ENCODE results near the gene ORC3.
"Not testable (repeated sequence)": the region's sequence is repeated elsewhere in the genome, so short reads cannot be mapped to it uniquely, and the experiment has no call there.

The ORC3 gene

GRCh38 chr6:87590990-87591389 lies 1.1 kb downstream of the ORC3 start:
- FAIRE-seq = no peak
- no peak for DNase-seq (ENCODE audit: low spot score)

GRCh38 chr6:87600576-87600975 lies 10.6 kb downstream of the ORC3 start:
- FAIRE-seq = no peak
- DNase-seq (ENCODE audit: low spot score) = no peak

- DNase-seq (ENCODE audit: low spot score) (no peak), FAIRE-seq (no peak)
Observed at GRCh38 chr6:87606199-87606598, 16.3 kb downstream of the ORC3 start.

GRCh38 chr6:87608802-87609201 lies 18.9 kb downstream of the ORC3 start:
- FAIRE-seq = no peak

GRCh38 chr6:87613018-87613417 lies 23.1 kb downstream of the ORC3 start:
- not testable (repeated sequence) for FAIRE-seq; DNase-seq (ENCODE audit: low spot score)

More at GRCh38 chr6:87608802-87609201, 18.9 kb downstream of the ORC3 start:
- DNase-seq (ENCODE audit: low spot score) = no peak

- DNase-seq (ENCODE audit: low spot score) (no peak), FAIRE-seq (no peak)
Observed at GRCh38 chr6:87617405-87617804, 27.5 kb downstream of the ORC3 start.

GRCh38 chr6:87618531-87618930 lies 28.6 kb downstream of the ORC3 start:
- DNase-seq (ENCODE audit: low spot score) (no peak), FAIRE-seq (no peak)

GRCh38 chr6:87623248-87623647 lies 33.3 kb downstream of the ORC3 start:
- FAIRE-seq (no peak), DNase-seq (ENCODE audit: low spot score) (no peak)

- FAIRE-seq = no peak
- no peak for DNase-seq (ENCODE audit: low spot score)
Observed at GRCh38 chr6:87628424-87628823, 38.5 kb downstream of the ORC3 start.

- FAIRE-seq (no peak), DNase-seq (ENCODE audit: low spot score) (no peak)
Observed at GRCh38 chr6:87628881-87629280, 38.9 kb downstream of the ORC3 start.

- DNase-seq (ENCODE audit: low spot score) (no peak), FAIRE-seq (no peak)
Observed at GRCh38 chr6:87630746-87631145, 40.8 kb downstream of the ORC3 start.

- no peak for DNase-seq (ENCODE audit: low spot score)
- no peak for FAIRE-seq
Observed at GRCh38 chr6:87633851-87634250, 43.9 kb downstream of the ORC3 start.

GRCh38 chr6:87636315-87636714 lies 46.4 kb downstream of the ORC3 start:
- FAIRE-seq = no peak

GRCh38 chr6:87637106-87637505 lies 47.2 kb downstream of the ORC3 start:
- DNase-seq (ENCODE audit: low spot score) = no peak

More at GRCh38 chr6:87636315-87636714, 46.4 kb downstream of the ORC3 start:
- no peak for DNase-seq (ENCODE audit: low spot score)

GRCh38 chr6:87639373-87639772 lies 49.4 kb downstream of the ORC3 start:
- no peak for FAIRE-seq
- DNase-seq (ENCODE audit: low spot score) = no peak

More at GRCh38 chr6:87637106-87637505, 47.2 kb downstream of the ORC3 start:
- FAIRE-seq = no peak

GRCh38 chr6:87641065-87641692 lies 51.2 kb downstream of the ORC3 start:
- FAIRE-seq = no peak
- DNase-seq (ENCODE audit: low spot score) = no peak

- FAIRE-seq = no peak
- DNase-seq (ENCODE audit: low spot score) = no peak
Observed at GRCh38 chr6:87645080-87645479, 55.1 kb downstream of the ORC3 start.

GRCh38 chr6:87653074-87653962 lies 63.4 kb downstream of the ORC3 start:
- no peak for DNase-seq (ENCODE audit: low spot score)
- FAIRE-seq = no peak

- DNase-seq (ENCODE audit: low spot score) (no peak), FAIRE-seq (no peak)
Observed at GRCh38 chr6:87654122-87654521, 64.2 kb downstream of the ORC3 start.

- FAIRE-seq (no peak), DNase-seq (ENCODE audit: low spot score) (no peak)
Observed at GRCh38 chr6:87654875-87655454, 65.0 kb downstream of the ORC3 start.

GRCh38 chr6:87655824-87656223 lies 65.9 kb downstream of the ORC3 start:
- FAIRE-seq = no peak
- no peak for DNase-seq (ENCODE audit: low spot score)

- no peak for DNase-seq (ENCODE audit: low spot score)
- FAIRE-seq = no peak
Observed at GRCh38 chr6:87656857-87657256, 66.9 kb downstream of the ORC3 start.

Measured in urothelium cell line (cell line).